DMS53 (cell line): Measurements from ENCODE around the gene FXN.
"Not testable (repeated sequence)": the region's sequence is repeated elsewhere in the genome, so short reads cannot be mapped to it uniquely, and the experiment has no call there.

Experiments
- DNase-seq: peaks from one replicate; lab custom pipeline; 2025; lab: John Stamatoyannopoulos, UW

Gene FXN

DNA sequence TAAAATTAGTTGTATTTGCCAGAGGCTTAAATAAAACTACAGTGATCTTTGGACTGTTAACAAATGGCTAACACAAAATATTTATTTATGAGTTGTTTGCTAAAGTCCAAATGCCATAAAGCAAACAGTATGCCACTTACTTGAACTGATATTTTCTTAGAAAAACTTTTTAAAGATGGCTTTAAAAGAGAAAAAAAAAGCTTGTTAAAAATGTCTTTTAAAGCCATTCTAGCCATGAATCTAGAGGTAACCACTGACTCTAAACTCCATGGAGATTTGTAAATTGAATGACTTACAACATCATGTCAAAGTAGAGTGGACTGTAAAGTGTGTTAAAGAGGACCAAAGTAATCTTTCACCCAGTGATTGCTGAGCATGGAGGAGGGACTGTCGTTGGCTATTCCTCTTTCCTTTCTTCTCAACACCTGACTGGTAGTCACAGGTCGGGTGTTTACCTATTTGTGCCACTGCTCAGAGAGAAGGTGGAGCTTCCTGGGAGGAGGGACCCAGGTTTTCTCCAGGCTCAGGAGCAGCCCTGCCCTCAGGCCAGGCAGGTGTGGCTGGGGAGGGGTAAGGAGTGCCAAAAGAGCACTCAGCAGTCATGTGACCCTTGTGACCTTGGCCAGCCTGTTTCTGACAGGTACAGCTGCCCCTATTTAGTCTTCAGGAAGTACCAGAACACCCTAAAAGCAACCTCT lies 69.4 kb downstream of the FXN start:
- DNase-seq, result peak; percentile 90

DNA sequence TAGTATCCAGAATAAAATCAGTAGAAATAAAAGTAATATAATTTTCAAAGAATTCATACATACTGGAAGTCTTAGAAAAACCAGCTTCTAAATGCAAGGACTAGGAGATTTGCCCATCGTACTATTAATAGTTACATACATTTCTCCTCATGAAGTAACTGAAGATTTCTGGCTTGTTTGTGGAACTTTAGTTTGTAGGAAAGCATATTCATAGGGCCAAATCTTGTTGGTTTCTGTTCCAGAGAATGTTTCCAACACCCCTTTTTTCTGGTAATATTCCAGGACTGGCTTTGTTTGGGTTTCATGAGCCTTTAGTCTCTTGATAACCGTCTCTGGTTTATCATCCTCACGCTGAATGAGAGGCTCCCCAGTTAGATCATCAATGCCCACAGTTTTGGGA lies 72.2 kb downstream of the FXN start:
- no peak for DNase-seq

DNA sequence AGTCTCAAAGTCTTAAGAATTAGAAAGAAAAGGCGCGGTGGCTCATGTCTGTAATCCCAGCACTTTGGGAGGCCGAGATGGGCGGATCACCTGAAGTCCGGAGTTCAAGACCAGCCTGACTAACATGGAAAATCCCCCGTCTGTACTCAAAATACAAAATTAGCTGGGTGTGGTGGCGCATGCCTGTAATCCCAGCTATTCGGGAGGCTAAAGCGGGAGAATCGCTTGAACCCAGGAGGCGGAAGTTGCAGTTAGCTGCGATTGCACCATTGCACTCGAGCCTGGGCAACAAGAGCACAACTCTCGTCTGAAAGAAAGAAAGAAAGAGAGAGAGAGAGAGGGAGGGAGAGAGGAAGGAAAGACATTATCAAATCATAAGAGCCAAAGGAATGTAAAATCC lies 73.2 kb downstream of the FXN start:
- DNase-seq, result not testable (repeated sequence)

DNA sequence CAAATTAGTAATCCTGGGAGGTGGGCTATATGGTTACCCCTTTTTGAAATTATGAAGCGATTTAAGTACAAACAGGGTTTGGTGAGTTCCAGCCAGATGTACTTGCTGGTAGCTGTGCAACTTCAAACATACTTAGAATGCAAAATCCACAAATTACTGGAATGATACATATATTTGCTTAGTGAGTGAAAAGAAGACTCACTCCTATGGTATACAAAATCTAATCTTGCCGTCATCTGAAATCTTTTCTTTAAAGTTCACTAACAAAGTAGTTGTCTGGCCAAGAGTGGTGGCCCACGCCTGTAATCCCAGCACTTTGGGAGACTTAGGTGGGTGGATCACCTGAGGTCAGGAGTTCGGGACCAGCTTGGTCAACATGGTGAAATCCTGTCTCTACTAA lies 73.6 kb downstream of the FXN start:
- DNase-seq, result no peak

GRCh38 chr9:69112646-69113045 lies 77.1 kb downstream of the FXN start:
- DNase-seq, result not testable (repeated sequence)

DNA sequence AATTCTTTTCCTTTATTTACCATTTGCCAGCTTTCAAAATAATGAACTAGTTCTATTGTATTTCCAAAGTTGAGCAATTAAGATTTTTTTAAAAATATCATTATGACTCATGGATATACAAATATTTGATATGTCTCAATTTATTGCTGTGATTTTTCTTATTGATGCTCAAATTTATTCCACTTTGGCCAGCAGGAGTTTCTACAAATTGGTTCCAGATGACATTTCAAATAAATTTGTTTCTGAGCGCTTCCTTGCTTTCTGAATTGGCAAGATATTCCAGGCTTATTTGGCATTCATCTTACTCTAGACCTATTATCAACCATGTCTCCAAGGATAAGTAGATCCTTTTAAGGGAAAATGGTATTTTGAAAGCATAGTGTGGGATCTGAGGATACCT lies 80.1 kb downstream of the FXN start:
- DNase-seq, result no peak

GRCh38 chr9:69118656-69119055 lies 83.1 kb downstream of the FXN start:
- DNase-seq, result no peak

- DNase-seq, result peak; percentile 97
These were observed 85.0 kb downstream of the FXN start for GRCh38 chr9:69120380-69121154.

GRCh38 chr9:69121155-69122081 lies 85.9 kb downstream of the FXN start:
- DNase-seq, result peak; percentile 84

DNA sequence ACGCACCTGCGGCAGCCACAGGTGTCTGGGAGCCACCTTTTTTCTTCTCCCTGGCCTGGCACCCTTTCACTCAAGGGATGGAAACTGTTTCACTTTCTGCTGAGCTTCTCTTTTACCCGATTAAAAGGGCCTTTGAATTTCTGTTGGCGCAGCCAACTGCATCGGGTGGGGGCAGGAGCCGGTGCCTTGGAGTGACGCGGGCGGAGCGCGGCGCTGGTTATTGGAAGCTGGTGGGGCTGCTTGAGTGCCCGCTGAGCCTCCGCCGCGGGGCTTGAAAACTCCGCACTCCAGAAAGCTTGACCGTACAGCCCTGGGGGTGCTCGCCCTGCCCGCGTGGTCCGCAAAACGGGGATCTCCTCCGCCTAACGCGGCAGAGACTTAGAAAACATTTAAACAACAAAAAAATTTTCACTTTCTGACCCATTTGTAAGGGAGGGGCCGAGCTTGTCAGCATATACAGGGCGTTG lies 86.6 kb downstream of the FXN start:
- DNase-seq, result peak; percentile 79

DNA sequence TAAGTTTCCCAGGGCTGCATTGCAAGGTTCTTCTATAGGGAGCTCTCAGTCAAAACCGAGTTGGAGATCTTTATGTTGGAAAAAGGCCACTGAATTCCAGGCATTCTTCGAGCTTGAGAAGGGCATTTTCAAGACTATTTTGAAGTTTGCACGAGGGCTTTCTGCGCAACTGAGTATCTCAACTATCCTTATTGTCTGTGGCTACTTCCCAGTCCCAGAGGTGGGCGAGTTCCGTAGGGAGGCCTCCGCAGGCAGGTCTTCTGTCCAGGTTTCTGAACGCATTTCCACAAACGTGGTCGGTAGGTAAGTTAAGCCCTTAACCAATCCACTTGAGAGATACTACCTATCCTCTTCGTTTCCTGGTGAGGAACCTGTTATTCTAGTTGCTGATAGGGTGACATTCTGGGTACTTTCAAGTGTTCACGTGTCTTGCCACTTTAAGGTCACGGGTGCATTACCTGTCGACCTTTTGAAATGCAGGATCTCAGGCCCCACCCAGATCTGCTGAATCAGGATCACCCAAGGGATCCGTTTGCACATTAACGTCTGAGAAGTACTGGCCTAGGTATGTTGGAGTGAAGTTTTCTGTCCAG lies 87.1 kb downstream of the FXN start:
- DNase-seq, result peak; percentile 96

DNA sequence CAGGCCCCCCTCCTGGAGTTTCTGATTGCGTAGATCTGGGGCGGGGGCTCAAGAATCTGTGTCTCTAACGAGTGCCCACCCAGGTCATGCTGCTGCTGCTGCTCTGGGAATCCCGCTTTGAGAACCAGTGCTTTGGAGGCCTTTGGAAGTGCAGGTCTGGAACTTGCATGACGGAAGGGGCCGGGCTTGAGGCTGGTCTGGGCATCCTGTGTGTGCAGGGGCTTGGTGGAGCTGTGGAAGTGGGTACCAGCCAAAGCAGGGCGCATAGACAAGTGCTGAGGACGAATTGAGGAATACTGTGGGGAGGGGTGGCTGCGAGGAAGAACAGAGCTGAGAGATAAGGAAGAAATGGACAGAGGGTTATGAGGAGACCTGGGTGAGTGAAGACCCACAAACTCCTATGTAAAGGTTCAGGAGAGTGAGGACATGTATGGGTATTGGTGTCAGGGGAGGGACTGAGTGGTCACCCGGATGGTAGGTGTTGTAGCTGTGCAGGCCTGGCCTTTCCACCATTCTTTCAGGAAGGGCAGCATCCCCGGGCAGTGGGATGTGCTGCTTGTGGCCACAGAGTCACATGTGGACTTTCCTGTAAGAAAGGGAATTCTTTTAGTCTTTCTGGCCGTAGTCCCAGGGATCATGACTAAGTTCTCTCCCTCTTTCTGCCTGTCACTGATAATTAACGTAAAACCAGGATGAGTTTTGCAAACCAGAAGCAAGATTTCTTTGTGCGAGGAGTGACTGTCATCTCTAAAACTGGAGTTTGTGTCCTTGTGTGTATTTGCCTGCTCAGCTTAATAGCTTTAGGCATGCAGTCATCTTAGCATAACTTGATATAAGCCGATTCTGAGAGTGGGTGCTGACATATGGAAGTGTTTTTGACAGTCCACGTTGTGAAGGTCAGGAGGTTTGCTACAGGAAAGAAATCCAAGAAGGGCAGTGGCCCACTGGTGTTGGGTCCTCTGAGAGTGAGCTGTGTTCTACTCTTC lies 95.2 kb downstream of the FXN start:
- DNase-seq, result no peak

DNA sequence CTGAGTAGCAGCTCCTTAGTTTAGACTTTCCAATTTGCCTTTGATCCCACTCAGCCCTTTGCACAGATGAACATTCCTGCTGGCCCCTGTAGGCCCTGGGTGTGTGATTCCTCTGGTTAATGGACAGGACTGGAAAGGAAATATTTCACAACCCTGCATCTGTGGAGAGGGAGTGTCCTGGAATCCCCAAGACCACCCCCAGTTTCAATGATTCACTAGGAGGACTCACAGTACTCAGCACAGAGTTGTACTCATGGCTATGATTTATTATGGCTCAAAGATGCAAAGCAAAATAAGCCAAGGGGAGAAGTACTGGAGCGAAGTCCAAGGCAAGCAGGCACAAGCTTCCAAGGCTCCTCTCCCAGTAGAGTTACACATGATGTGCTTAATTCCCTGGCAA lies 96.1 kb downstream of the FXN start:
- no peak for DNase-seq

GRCh38 chr9:69132361-69132760 lies 96.8 kb downstream of the FXN start:
- DNase-seq, result no peak

GRCh38 chr9:69134412-69134811 lies 98.9 kb downstream of the FXN start:
- DNase-seq, result peak; percentile 80

DNA sequence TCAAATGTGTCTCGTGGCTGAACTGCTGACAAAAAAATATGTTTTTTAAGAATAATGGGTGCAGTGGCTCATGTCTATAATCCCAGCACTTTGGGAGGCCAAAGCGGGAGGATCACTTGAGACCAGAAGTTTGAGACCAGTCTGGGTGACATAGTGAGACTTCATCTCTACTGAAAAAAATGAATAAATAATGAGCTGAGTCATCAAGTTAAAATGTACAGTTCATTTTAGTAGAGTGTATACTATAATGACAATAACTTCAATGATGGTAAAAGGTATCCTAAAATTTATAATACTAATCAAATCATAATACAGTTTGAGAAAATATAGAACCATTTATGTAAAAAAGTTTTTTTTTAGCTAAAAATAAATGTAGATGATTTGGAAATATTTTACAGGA lies 100.6 kb downstream of the FXN start:
- no peak for DNase-seq

DNA sequence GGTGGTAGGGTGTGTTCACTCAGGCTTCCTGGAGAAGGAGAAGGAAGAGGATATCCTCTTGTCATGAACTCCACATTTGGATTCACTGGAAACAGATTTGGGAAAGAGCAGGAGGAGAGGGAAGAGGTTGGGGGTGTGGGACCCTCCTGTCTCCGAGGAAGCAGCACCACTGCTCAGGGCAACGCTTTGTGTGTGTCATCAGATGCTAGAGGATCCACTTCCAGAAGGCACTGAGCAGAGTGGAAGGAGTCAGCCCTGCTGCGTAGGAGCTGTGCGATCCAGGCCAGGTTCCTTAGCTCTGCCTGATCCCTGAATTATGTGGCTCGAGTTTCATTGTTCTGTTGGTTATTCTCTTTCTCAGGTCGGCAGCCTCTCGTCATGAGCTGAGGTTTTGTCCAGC lies 101.2 kb downstream of the FXN start:
- no peak for DNase-seq

- DNase-seq, result no peak
These were observed 101.8 kb downstream of the FXN start for GRCh38 chr9:69137311-69137710.

DNA sequence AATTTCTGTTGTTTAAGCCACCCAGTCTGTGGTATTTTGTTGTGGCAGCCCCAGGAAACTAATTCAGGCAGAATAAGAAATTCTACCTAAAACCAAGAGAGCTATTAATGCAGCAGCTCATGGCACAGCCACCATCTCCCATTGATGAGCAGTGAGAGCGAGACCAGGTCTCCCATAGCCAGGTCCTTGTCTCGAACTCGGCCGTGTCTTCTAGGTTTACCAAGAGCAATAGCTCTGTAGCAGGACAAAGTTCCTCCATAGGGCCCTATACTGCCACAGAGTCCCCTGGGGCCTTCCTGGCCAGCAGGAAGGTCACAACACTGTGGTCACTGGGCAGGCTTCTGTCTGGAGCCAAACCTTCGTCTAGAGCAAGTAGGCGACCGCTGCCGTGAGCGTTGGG lies 104.0 kb downstream of the FXN start:
- DNase-seq, result no peak

GRCh38 chr9:69140123-69140735 lies 104.7 kb downstream of the FXN start:
- no peak for DNase-seq
